Adrenal gland (tissue), 19 donors: ENCODE results near the gene TCTA. TPM values are rescaled to one million over a fixed set of nuclear protein-coding genes. Genes with fewer than 3 reads are reported as not detected.
A peak's percentile ranks its signal among the peaks of the same experiment; 100 is the strongest.

Source experiments
- DNase-seq, 7 donors: peaks; one replicate each; pipeline ENCODE4 v3.0.0-alpha.2; 2019 to 2020
- H3K27ac ChIP-seq, 5 donors: fragments of 200-600 bp; sonication (generic) in 4 of 5; 1 replicate in 3 of 5; 2 replicates in 2 of 5; pipeline versions ENCODE4 v1.5.1 to v1.8.0; 2016 to 2020; ENCODE audit warnings: mild to moderate bottlenecking in 1 of 5
- H3K27me3 ChIP-seq: fragments of 200-600 bp; 2 replicates; pipeline ENCODE4 v1.8.0; 2021
- H3K36me3 ChIP-seq, 2 donors: fragments of 200-600 bp; replicated peaks in 1 of 2; 1 replicate in 1 of 2; 2 replicates in 1 of 2; pipeline versions ENCODE4 v1.5.1 to v1.8.0; 2018 to 2022
- H3K4me1 ChIP-seq, 2 donors: fragments of 200-600 bp; replicated peaks in 1 of 2; 1 replicate in 1 of 2; 2 replicates in 1 of 2; pipeline versions ENCODE4 v1.5.1 to v1.8.0; 2018 to 2021
- H3K4me3 ChIP-seq, 4 donors: fragments of 200-600 bp; sonication (generic) in 3 of 4; one replicate each; pipeline ENCODE4 v1.5.1; 2016 to 2018
- H3K9me3 ChIP-seq, 3 donors: fragments of 200-600 bp; sonication (generic) in 1 of 3; replicated peaks in 1 of 3; 1 replicate in 2 of 3; 2 replicates in 1 of 3; pipeline versions ENCODE4 v1.5.1 to v1.8.0; 2016 to 2021
- CTCF ChIP-seq, 6 experiments: fragments of 450-650 bp in 4 of 6; fragments of 200-600 bp in 2 of 6; sonication (generic) in 1 of 6; IDR thresholded peaks; 1 replicate in 5 of 6; 2 replicates in 1 of 6; pipeline versions ENCODE4 v1.5.1 to v1.8.0; 2016 to 2021; ENCODE audit warnings: antibody characterized with exemption in 6 of 6, mild to moderate bottlenecking in 2 of 6, moderate library complexity in 1 of 6
- POLR2A ChIP-seq, 2 donors: fragments of 450-650 bp; IDR thresholded peaks; one replicate each; pipeline ENCODE4 v1.6.1; 2017; ENCODE audit warnings: antibody characterized with exemption in 2 of 2, mild to moderate bottlenecking in 2 of 2, moderate library complexity in 1 of 2
- WGBS, 4 donors: extraction: QIAGEN DNeasy Blood & Tissue Kit in 2 of 4; methylation state at CpG; one replicate each; pipeline versions ENCODE4 v1.1.5 to v1.1.7; 2013 to 2017; 5-methylcytosine and 5-hydroxymethylcytosine counted together
- intact Hi-C, 2 donors: fragments of 100-400 bp; cut with DNase I; formaldehyde crosslinking; loops; one replicate each; pipeline versions ENCODE4 v1.14.1 to v1.15.0; 2022 to 2023
- long read RNA-seq, 10 donors: library from polyadenylated mRNA in 3 of 10; unstranded in 2 of 10; stranded (forward) in 1 of 10; transcript quantifications; one replicate each; pipeline ENCODE4 v2.0.0 and lab custom pipeline, GENCODE V29; 2021 to 2026
- polyA plus RNA-seq, 3 donors: library from polyadenylated mRNA; stranded (reverse); fragments of 200-250 nt in 2 of 3; fragments of 350-450 nt in 1 of 3; fragmentation: Illumina TruSeq in 1 of 3; extraction: RNeasy Lipid Tissue Mini Kit (QIAGEN cat#74804) in 1 of 3; gene quantifications; one replicate each; pipeline ENCODE4 v1.2.3, GENCODE V29; 2013 to 2014
- total RNA-seq, 9 donors: library from RNA; depleted of rRNA in 4 of 9; stranded (reverse); fragments of >200 nt in 4 of 9; fragments of 120-200 nt in 1 of 9; fragmentation: NEBNext Ultra II Directional in 1 of 9; extraction: Animal tissue kit (Norgen Biotek cat#: 25700) in 1 of 9; gene quantifications; one replicate each; pipeline versions ENCODE4 v1.1.0 to v1.2.4, GENCODE V29; 2013 to 2023
- donor health status: healthy with polysubstance abuse.
- donor health status: Bipolar disorder and iron deficiency.
- donor health status: DM: yes; HTN: yes; CAD: no.
- donor health status: DM: no; HTN: no; CAD: no.
- donor health status: DM: no; HTN: no; CAD: no.
- donor health status: DM: yes; HTN: yes; CAD: no.

The TCTA gene
- total RNA-seq (10 to 100 TPM; 31.5 to 83.3 (median 46.0) TPM), polyA plus RNA-seq (100 to 1,000 TPM in 1 of 3 donors, 10 to 100 TPM in 2; 26.9 to 116 (median 33.7) TPM)
- long read RNA-seq, donor 1, transcript TCTA-201 (3 exons, 2,146 nt), result major isoform, 22 of 46 reads
- long read RNA-seq, donor 1, partial matches to known transcripts, result 16 of 46 reads
- long read RNA-seq, donor 1, other reads (novel, unspliced or antisense), result 6 of 46 reads
- long read RNA-seq, donor 2, transcript TCTA-201 (3 exons, 2,146 nt), result major isoform, 11 of 12 reads
- long read RNA-seq, donor 2, partial matches to known transcripts, result 0 of 12 reads
- long read RNA-seq, donor 2, other reads (novel, unspliced or antisense), result 0 of 12 reads
- long read RNA-seq, donor 3, transcript TCTA-201 (3 exons, 2,146 nt), result major isoform, 11 of 29 reads
- long read RNA-seq, donor 3, partial matches to known transcripts, result 18 of 29 reads
- long read RNA-seq, donor 3, other reads (novel, unspliced or antisense), result 0 of 29 reads
- long read RNA-seq, donor 4, transcript TCTA-201 (3 exons, 2,146 nt), result major isoform, 47 of 49 reads
- long read RNA-seq, donor 4, partial matches to known transcripts, result 0 of 49 reads
- long read RNA-seq, donor 4, other reads (novel, unspliced or antisense), result 2 of 49 reads
- long read RNA-seq, donor 5, transcript TCTA-201 (3 exons, 2,146 nt), result major isoform, 147 of 161 reads
- long read RNA-seq, donor 5, partial matches to known transcripts, result 11 of 161 reads
- long read RNA-seq, donor 5, other reads (novel, unspliced or antisense), result 1 of 161 reads
- long read RNA-seq, donor 6, transcript TCTA-201 (3 exons, 2,146 nt), result major isoform, 19 of 26 reads
- long read RNA-seq, donor 6, partial matches to known transcripts, result 6 of 26 reads
- long read RNA-seq, donor 6, other reads (novel, unspliced or antisense), result 0 of 26 reads
- long read RNA-seq, donor 7, transcript TCTA-201 (3 exons, 2,146 nt), result major isoform, 16 of 16 reads
- long read RNA-seq, donor 7, partial matches to known transcripts, result 0 of 16 reads
- long read RNA-seq, donor 7, other reads (novel, unspliced or antisense), result 0 of 16 reads
- long read RNA-seq, donor 8, transcript TCTA-201 (3 exons, 2,146 nt), result major isoform, 26 of 27 reads
- long read RNA-seq, donor 8, partial matches to known transcripts, result 0 of 27 reads
- long read RNA-seq, donor 8, other reads (novel, unspliced or antisense), result 0 of 27 reads
- long read RNA-seq, donor 9, transcript TCTA-201 (3 exons, 2,146 nt), result major isoform, 9 of 11 reads
- long read RNA-seq, donor 9, partial matches to known transcripts, result 0 of 11 reads
- long read RNA-seq, donor 9, other reads (novel, unspliced or antisense), result 0 of 11 reads
- long read RNA-seq, donor 10, transcript TCTA-201 (3 exons, 2,146 nt), result major isoform, 7 of 17 reads
- long read RNA-seq, donor 10, partial matches to known transcripts, result 0 of 17 reads
- long read RNA-seq, donor 10, other reads (novel, unspliced or antisense), result 10 of 17 reads

GRCh38 chr3:49411968-49412631 is at the start of gene TCTA, which contains the start of gene RHOA:
TSS of gene TCTA (plus strand) at chr3:49412423. CDS start at chr3:49412427, 4 bp downstream.
TSS of gene RHOA (minus strand) at chr3:49411976. CDS start at chr3:49375589, 36,387 bp downstream.
- intact Hi-C loops, result no loop called here
- peak within 1 kb of the TSS; percentile 47 to 99 (median 86) for H3K4me3 ChIP-seq

GRCh38 chr3:49362561-49362960 is 49.7 kb upstream of the TCTA start:
- Histone ChIP-seq H3K9me3 (no peaks in the 10 kb centered on the region), H3K27me3 (no peaks in the 10 kb centered on the region), H3K27ac (no peak overlapping the region), H3K4me3 (no peak overlapping the region), H3K4me1 (peaks cover 8 to 16% of the 10 kb centered on the region in 2 donors), H3K36me3 (peaks cover 0 to 88% of the 10 kb centered on the region in 2 donors)
- TF ChIP-seq CTCF (IDR thresholded peaks at IDR 0.05), result no peak
- no peak for TF ChIP-seq POLR2A (IDR thresholded peaks at IDR 0.05)
- intact Hi-C loops, result loop anchor here in 1 of 2 donors (5.0 kb wide), 1 partner anchor 45 kb away; no protein-coding TSS in a partner anchor
- DNase-seq, result no peak
- 73 to 84% (median 79%) methylated on average over 3 of the region's 3 CpGs for WGBS, 4 donors

More at GRCh38 chr3:49411968-49412631, at the start of gene TCTA, which contains the start of gene RHOA:
- WGBS, 4 donors, result 0% methylated on average over 11 to 62 of the region's 62 CpGs
- DNase-seq, result peak; percentile 99 to 100 (median 100)
- Histone ChIP-seq H3K27ac (peak within 1 kb of the TSS; percentile 85 to 100 (median 98)), H3K9me3 (no peaks in the 10 kb centered on the region), H3K27me3 (no peaks in the 10 kb centered on the region), H3K4me1 (peaks cover 22 to 50% of the 10 kb centered on the region in 2 donors), H3K36me3 (peaks cover 0 to 8% of the 10 kb centered on the region in 2 donors)
- peak; percentile 89 to 98 for TF ChIP-seq POLR2A (IDR thresholded peaks at IDR 0.05)
- no peak for TF ChIP-seq CTCF (IDR thresholded peaks at IDR 0.05)

GRCh38 chr3:49370585-49371290 is 41.5 kb upstream of the TCTA start:
- Histone ChIP-seq H3K27ac (peak overlapping the region in 1 of 5 donors; percentile 35), H3K9me3 (no peaks in the 10 kb centered on the region), H3K4me1 (peaks cover 8 to 19% of the 10 kb centered on the region in 2 donors), H3K36me3 (peaks cover 0 to 82% of the 10 kb centered on the region in 2 donors), H3K4me3 (no peak overlapping the region), H3K27me3 (no peaks in the 10 kb centered on the region)
- WGBS, 4 donors, result 88 to 91% (median 89%) methylated on average over 6 of the region's 6 CpGs
- intact Hi-C loops, result no loop called here
- TF ChIP-seq POLR2A (IDR thresholded peaks at IDR 0.05) (no peak), CTCF (IDR thresholded peaks at IDR 0.05) (no peak)
- no peak for DNase-seq
